ENCODE data around the gene AP1B1.
A peak's percentile ranks its signal among the peaks of the same experiment; 100 is the strongest.
"Not testable (repeated sequence)": the region's sequence is repeated elsewhere in the genome, so short reads cannot be mapped to it uniquely, and the experiment has no call there.

The AP1B1 gene

GRCh38 chr22:29426476-29426875 lies 38.1 kb upstream of the AP1B1 start:
- no peak overlapping the region for H3K4me3 ChIP-seq (ENCODE audit: control insufficient read depth, low read depth, low read length)
- no peak for TF ChIP-seq CTCF (IDR thresholded peaks at IDR 0.05; ENCODE audit: control insufficient read depth, insufficient read depth, low read depth, low read length, missing control alignments)
- no peak for DNase-seq (ENCODE audit: low read depth)

GRCh38 chr22:29418704-29419103 lies 30.3 kb upstream of the AP1B1 start:
- DNase-seq (ENCODE audit: low read depth): not testable (repeated sequence)

GRCh38 chr22:29414951-29415591 lies 26.7 kb upstream of the AP1B1 start:
- H3K4me3 ChIP-seq (ENCODE audit: control insufficient read depth, low read depth, low read length): peak overlapping the region; percentile 34
- peak; percentile 3 for DNase-seq (ENCODE audit: low read depth)

More at GRCh38 chr22:29418704-29419103, 30.3 kb upstream of the AP1B1 start:
- not testable (repeated sequence) for H3K4me3 ChIP-seq (ENCODE audit: control insufficient read depth, low read depth, low read length)

GRCh38 chr22:29412772-29413171 lies 24.4 kb upstream of the AP1B1 start:
- not testable (repeated sequence) for H3K4me3 ChIP-seq (ENCODE audit: control insufficient read depth, low read depth, low read length); DNase-seq (ENCODE audit: low read depth)

GRCh38 chr22:29411569-29412211 lies 23.3 kb upstream of the AP1B1 start:
- H3K4me3 ChIP-seq (ENCODE audit: control insufficient read depth, low read depth, low read length); DNase-seq (ENCODE audit: low read depth): not testable (repeated sequence)

More at GRCh38 chr22:29412772-29413171, 24.4 kb upstream of the AP1B1 start:
- TF ChIP-seq CTCF (IDR thresholded peaks at IDR 0.05; ENCODE audit: control insufficient read depth, insufficient read depth, low read depth, low read length, missing control alignments): peak; percentile 47

- no peak for DNase-seq (ENCODE audit: low read depth)
- no peak overlapping the region for H3K4me3 ChIP-seq (ENCODE audit: control insufficient read depth, low read depth, low read length)
- TF ChIP-seq CTCF (IDR thresholded peaks at IDR 0.05; ENCODE audit: control insufficient read depth, insufficient read depth, low read depth, low read length, missing control alignments): no peak
Measured at GRCh38 chr22:29408940-29409339, 20.6 kb upstream of the AP1B1 start.

- not testable (repeated sequence) for DNase-seq (ENCODE audit: low read depth)
Measured at GRCh38 chr22:29401538-29401937, 13.2 kb upstream of the AP1B1 start.

GRCh38 chr22:29400576-29400975 lies 12.2 kb upstream of the AP1B1 start:
- DNase-seq (ENCODE audit: low read depth): no peak
- no peak overlapping the region for H3K4me3 ChIP-seq (ENCODE audit: control insufficient read depth, low read depth, low read length)
- TF ChIP-seq CTCF (IDR thresholded peaks at IDR 0.05; ENCODE audit: control insufficient read depth, insufficient read depth, low read depth, low read length, missing control alignments): no peak

More at GRCh38 chr22:29401538-29401937, 13.2 kb upstream of the AP1B1 start:
- H3K4me3 ChIP-seq (ENCODE audit: control insufficient read depth, low read depth, low read length): not testable (repeated sequence)

- TF ChIP-seq CTCF (IDR thresholded peaks at IDR 0.05; ENCODE audit: control insufficient read depth, insufficient read depth, low read depth, low read length, missing control alignments): no peak
- DNase-seq (ENCODE audit: low read depth): no peak
Measured at GRCh38 chr22:29397791-29398190, 9.4 kb upstream of the AP1B1 start.

More at GRCh38 chr22:29397791-29398190, 9.4 kb upstream of the AP1B1 start:
- no peak overlapping the region for H3K4me3 ChIP-seq (ENCODE audit: control insufficient read depth, low read depth, low read length)

Measured in AG09309 (cell line).